Endothelial cell of umbilical vein (primary cell): ENCODE measurements around the gene ZC3H12C. TPM values are rescaled to one million over a fixed set of nuclear protein-coding genes. Genes with fewer than 3 reads are reported as not detected.

Experiments used
- BruUV-seq: library from RNA; stranded (reverse); fragments of 400-500 nt; replicated peaks from 2 replicates; lab custom pipeline; 2021; lab: Mats Ljungman, UMichigan
- CTCF ChIA-PET: fragments of 300-600, 350-600 bp; sonication (Branson Sonifier 250); formaldehyde crosslinking; loops from one replicate; lab custom pipeline; 2021; ENCODE audit warnings: antibody characterized with exemption, inconsistent platforms; lab: Charles Lee
- POLR2A ChIA-PET: fragments of 300-600, 350-600 bp; sonication (Branson Sonifier 250); formaldehyde crosslinking; loops from one replicate; lab custom pipeline; 2021; ENCODE audit warnings: antibody characterized with exemption, inconsistent platforms; lab: Charles Lee
- DNase-seq: peaks from one replicate; pipeline ENCODE4 v3.0.0-alpha.2; 2011; ENCODE audit warnings: low read depth, low spot score
- FAIRE-seq: peaks from 2 replicates; lab custom pipeline; 2011; peaks lifted over from hg19 to GRCh38; lab: Jason Lieb, UNC
- H2AFZ ChIP-seq: 2 replicates; pipeline ENCODE4 v1.6.0; 2012; ENCODE audit warnings: low read depth, low read length, control low read depth, inconsistent platforms
- H3K27ac ChIP-seq: 2 replicates; pipeline ENCODE4 v1.5.1; 2011; ENCODE audit warnings: low read depth, mild to moderate bottlenecking, control low read depth, low read length, moderate library complexity; ENCODE audit not compliant: insufficient read depth
- H3K27me3 ChIP-seq, 2 experiments: 2 replicates each; pipeline versions ENCODE4 v1.6.0 to v1.6.1; 2011; ENCODE audit warnings: low read length in 2 of 2, mixed read lengths in 1 of 2; ENCODE audit not compliant: control insufficient read depth in 2 of 2, insufficient read depth in 2 of 2
- H3K36me3 ChIP-seq, 2 experiments: 2 replicates in 1 of 2; 3 replicates in 1 of 2; pipeline ENCODE4 v1.5.1; 2011; ENCODE audit warnings: low read length in 2 of 2, mild to moderate bottlenecking in 1 of 2, moderate library complexity in 1 of 2; ENCODE audit not compliant: control insufficient read depth in 2 of 2, insufficient read depth in 2 of 2; ENCODE audit errors: extremely low read depth in 1 of 2
- H3K4me1 ChIP-seq: 3 replicates; pipeline ENCODE4 v1.5.1; 2011; ENCODE audit warnings: mild to moderate bottlenecking, low read length; ENCODE audit not compliant: control insufficient read depth, insufficient read depth; ENCODE audit errors: extremely low read depth
- H3K4me2 ChIP-seq: 2 replicates; pipeline ENCODE4 v1.6.1; 2011; ENCODE audit warnings: low read length, control low read depth, mixed read lengths; ENCODE audit not compliant: insufficient read depth
- H3K4me3 ChIP-seq, 3 experiments: fragments of 200-600 bp in 1 of 3; sonication (generic), shearing (Covaris generic) in 1 of 3; replicated peaks in 1 of 3; 2 replicates each; pipeline ENCODE4 v1.5.1; 2011 to 2016; ENCODE audit warnings: control low read depth in 3 of 3, low read length in 3 of 3, mild to moderate bottlenecking in 2 of 3, inconsistent platforms in 1 of 3, low read depth in 1 of 3, moderate library complexity in 1 of 3; ENCODE audit not compliant: insufficient read depth in 1 of 3
- H3K79me2 ChIP-seq: 2 replicates; pipeline ENCODE4 v1.6.0; 2012; ENCODE audit warnings: low read length, inconsistent platforms; ENCODE audit not compliant: control insufficient read depth, insufficient read depth
- H3K9ac ChIP-seq: replicated peaks from 2 replicates; pipeline ENCODE3; 2011; ENCODE audit warnings: low read length, control low read depth; ENCODE audit not compliant: insufficient read depth; ENCODE audit errors: extremely low read depth
- H3K9me1 ChIP-seq: replicated peaks from 3 replicates; pipeline ENCODE4 v1.6.0; 2011; ENCODE audit warnings: mild to moderate bottlenecking, low read length; ENCODE audit not compliant: control insufficient read depth, insufficient read depth; ENCODE audit errors: extremely low read depth
- H3K9me3 ChIP-seq: replicated peaks from 2 replicates; pipeline ENCODE4 v1.5.1; 2012; ENCODE audit warnings: low read length, inconsistent platforms; ENCODE audit not compliant: control insufficient read depth, insufficient read depth
- H4K20me1 ChIP-seq: replicated peaks from 2 replicates; pipeline ENCODE3; 2011; ENCODE audit warnings: mild to moderate bottlenecking, low read length; ENCODE audit not compliant: control insufficient read depth, insufficient read depth; ENCODE audit errors: extremely low read depth
- CTCF ChIP-seq, 2 donors: IDR thresholded peaks; 1 replicate in 1 of 2; 2 replicates in 1 of 2; pipeline ENCODE4 v1.5.1; 2011; ENCODE audit warnings: low read length in 2 of 2, mild to moderate bottlenecking in 2 of 2, moderate library complexity in 2 of 2, control low read depth in 1 of 2, inconsistent platforms in 1 of 2, low read depth in 1 of 2; ENCODE audit not compliant: insufficient read depth in 1 of 2; ENCODE audit errors: extremely low read depth in 1 of 2
- EZH2 ChIP-seq: IDR thresholded peaks from 2 replicates; pipeline ENCODE4 v1.6.1; 2012; ENCODE audit warnings: borderline replicate concordance, low read depth, mild to moderate bottlenecking, moderate library complexity, low read length, inconsistent platforms; ENCODE audit not compliant: severe bottlenecking
- FOS ChIP-seq: IDR thresholded peaks from 2 replicates; pipeline ENCODE4 v1.6.1; 2011; ENCODE audit warnings: mild to moderate bottlenecking, low read length, moderate library complexity, borderline replicate concordance; ENCODE audit not compliant: insufficient read depth
- GATA2 ChIP-seq: IDR thresholded peaks from 2 replicates; pipeline ENCODE4 v1.7.0; 2011; ENCODE audit warnings: low read depth, mild to moderate bottlenecking, moderate library complexity, mixed read lengths, low read length; ENCODE audit not compliant: insufficient read length, insufficient read depth
- JUN ChIP-seq: IDR thresholded peaks from 2 replicates; pipeline ENCODE4 v1.6.1; 2011; ENCODE audit warnings: borderline replicate concordance, low read depth; ENCODE audit not compliant: insufficient read length, insufficient read depth
- MAX ChIP-seq: IDR thresholded peaks from 2 replicates; pipeline ENCODE4 v1.6.1; 2011; ENCODE audit not compliant: insufficient read depth, insufficient read length
- MYC ChIP-seq: IDR thresholded peaks from one replicate; pipeline ENCODE4 v1.6.1; 2011; ENCODE audit warnings: mild to moderate bottlenecking, low read depth, low read length
- POLR2A ChIP-seq: IDR thresholded peaks from 2 replicates; pipeline ENCODE4 v1.6.1; 2012; ENCODE audit warnings: low read depth, mild to moderate bottlenecking, control low read depth, low read length
- POLR2AphosphoS5 ChIP-seq: IDR thresholded peaks from 2 replicates; pipeline ENCODE4 v1.6.1; 2012; ENCODE audit warnings: low read depth, mild to moderate bottlenecking, control low read depth, low read length, moderate library complexity; ENCODE audit not compliant: insufficient read depth
- dilution Hi-C: fragments of 300-500 bp; cut with MboI; formaldehyde crosslinking; loops from one replicate; pipeline ENCODE4 v1.15.0; 2019; ENCODE audit warnings: low sequenced_read_pairs; ENCODE audit not compliant: extremely low pct_ligation_motif_present
- intact Hi-C: fragments of 100-400 bp; cut with micrococcal nuclease; formaldehyde crosslinking; loops from one replicate; pipeline ENCODE4 v1.10.0; 2022
- polyA plus RNA-seq, 4 experiments: library from polyadenylated mRNA; depleted of rRNA in 3 of 4; stranded (reverse) in 3 of 4; unstranded in 1 of 4; fragments of >200 nt; gene quantifications; 2 replicates each; pipeline versions ENCODE4 v1.2.1 to v1.2.3, GENCODE V29; 2011 to 2012; ENCODE audit warnings: missing spikeins in 1 of 4
- total RNA-seq: library from RNA; stranded (reverse); gene quantifications from 2 replicates; pipeline ENCODE4 v1.2.3, GENCODE V29; 2021

ZC3H12C gene
- total and polyA plus RNA-seq, 2 donors (not counting 3 experiments of a cell fraction or from before 2014, with no cell fraction given) = 5.5 to 14.7 TPM

GRCh38 chr11:110186456-110186855 lies 93.3 kb downstream of the ZC3H12C start:
- CTCF ChIA-PET = interaction anchor here (1.3 to 1.7 kb wide), 2 partner anchors 11 to 15 kb away, joined by 3 to 5 read pairs; no protein-coding TSS in a partner anchor
- POLR2A ChIA-PET = no interaction called here

More at GRCh38 chr11:110186456-110186855, 93.3 kb downstream of the ZC3H12C start:
- Histone ChIP-seq H3K9me3 (no peaks in the 10 kb centered on the region), H3K27me3 (no peaks in the 10 kb centered on the region), H3K9ac (no peak overlapping the region), H3K9me1 (no peaks in the 10 kb centered on the region), H4K20me1 (no peaks in the 10 kb centered on the region), H3K4me1 (peaks cover 11% of the 10 kb centered on the region), H3K36me3 (no peaks in the 10 kb centered on the region), H3K4me3 (no peak overlapping the region), H3K4me2 (no peak overlapping the region), H2AFZ (no peak overlapping the region), H3K27ac (no peak overlapping the region), H3K79me2 (no peaks in the 10 kb centered on the region)
- intact Hi-C loops = no loop called here
- no peak for TF ChIP-seq EZH2
- no peak for TF ChIP-seq FOS
- TF ChIP-seq POLR2A = no peak
- TF ChIP-seq MAX = no peak
- no peak for TF ChIP-seq JUN
- TF ChIP-seq GATA2 = no peak
- no peak for TF ChIP-seq MYC
- no peak for TF ChIP-seq POLR2AphosphoS5
- TF ChIP-seq CTCF (IDR thresholded peaks at IDR 0.05; ENCODE audit: extremely low read depth in 1 of 2, insufficient read depth in 1 of 2, low read depth in 1 of 2, low read length in 2 of 2) = no peak
- DNase-seq (no peak), FAIRE-seq (no peak)
- no TSS peak for BruUV-seq
- dilution Hi-C loops = no loop called here
